ENCODE measurements around the gene RAD52. TPM values are rescaled to one million over a fixed set of nuclear protein-coding genes. Genes with fewer than 3 reads are reported as not detected.
"Not testable (repeated sequence)": the region's sequence is repeated elsewhere in the genome, so short reads cannot be mapped to it uniquely, and the experiment has no call there.

RAD52 gene
- total RNA-seq, 1 experiment from 2014 or later: 16.4 TPM

DNA sequence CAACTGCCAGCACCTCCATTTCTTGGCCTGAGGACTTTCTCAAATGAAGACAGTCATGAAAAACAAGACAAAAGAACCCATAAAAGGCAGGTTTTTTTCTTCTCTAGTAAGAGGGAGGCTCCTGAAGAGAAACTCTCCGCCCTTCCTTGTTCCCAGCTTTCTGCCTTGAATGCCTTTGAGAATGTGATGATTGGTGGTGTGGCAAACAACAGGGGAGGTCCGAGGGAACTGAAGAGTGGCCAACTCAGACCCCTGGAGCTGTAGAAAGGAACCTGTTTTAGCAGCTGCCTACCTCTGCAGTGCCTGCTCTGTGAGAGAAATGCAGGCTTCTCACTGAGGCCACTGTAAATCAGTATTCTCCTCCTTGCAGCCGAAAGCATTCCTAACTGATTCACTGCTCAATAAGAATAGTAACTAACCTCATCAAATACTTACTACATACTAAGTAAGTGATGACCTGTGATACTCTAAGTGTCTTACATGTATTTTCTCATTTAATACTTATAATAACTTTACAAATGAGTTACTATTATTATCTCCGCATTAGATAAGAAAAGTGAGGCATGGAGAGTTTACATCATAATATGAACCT lies 24.9 kb upstream of the RAD52 start:
- in situ Hi-C loops (cut with HindIII; ENCODE audit: low pct_unique_long_range_greater_than_20kb, low sequenced_read_pairs): no loop called here
- DNase-seq (ENCODE audit: low read depth, low spot score): no peak

DNA sequence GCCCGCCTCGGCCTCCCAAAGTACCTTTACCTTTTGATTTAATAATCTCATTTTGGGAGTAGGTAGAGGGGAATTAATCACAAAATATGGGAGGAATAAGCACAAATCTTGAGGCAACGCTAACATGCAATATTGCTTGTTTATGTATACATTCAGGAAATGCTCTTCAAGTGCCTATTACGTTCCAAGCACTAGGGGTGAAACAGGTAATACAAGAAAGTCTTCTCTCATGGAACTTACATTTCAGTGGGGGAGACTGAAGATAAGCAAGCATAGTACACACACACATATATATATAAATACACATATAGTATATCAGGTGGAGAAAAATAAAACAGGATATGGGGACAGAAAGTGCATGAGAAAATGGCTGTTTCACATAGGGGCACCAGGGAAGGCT lies 22.5 kb upstream of the RAD52 start:
- in situ Hi-C loops (cut with HindIII; ENCODE audit: low pct_unique_long_range_greater_than_20kb, low sequenced_read_pairs): no loop called here
- no peak for DNase-seq (ENCODE audit: low read depth, low spot score)

DNA sequence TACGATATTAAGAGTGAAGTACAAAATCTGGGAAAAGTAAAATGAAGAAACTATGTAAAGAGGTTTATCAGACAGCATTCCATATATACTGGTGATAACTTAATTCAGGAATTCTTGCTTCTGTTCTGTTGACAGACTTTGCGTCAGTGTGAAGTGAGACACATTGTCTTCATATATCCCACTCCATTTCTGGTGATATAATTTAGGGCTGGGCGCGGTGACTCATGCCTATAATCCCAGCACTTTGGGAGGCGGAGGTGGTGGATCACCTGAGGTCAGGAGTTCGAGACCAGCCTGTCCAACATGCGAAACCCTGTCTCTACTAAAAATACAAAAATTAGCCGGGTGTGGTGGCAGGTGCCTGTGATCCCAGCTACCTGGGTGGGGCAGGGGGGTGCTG lies 20.3 kb upstream of the RAD52 start:
- no peak for DNase-seq (ENCODE audit: low read depth, low spot score)
- in situ Hi-C loops (cut with HindIII; ENCODE audit: low pct_unique_long_range_greater_than_20kb, low sequenced_read_pairs): no loop called here

DNA sequence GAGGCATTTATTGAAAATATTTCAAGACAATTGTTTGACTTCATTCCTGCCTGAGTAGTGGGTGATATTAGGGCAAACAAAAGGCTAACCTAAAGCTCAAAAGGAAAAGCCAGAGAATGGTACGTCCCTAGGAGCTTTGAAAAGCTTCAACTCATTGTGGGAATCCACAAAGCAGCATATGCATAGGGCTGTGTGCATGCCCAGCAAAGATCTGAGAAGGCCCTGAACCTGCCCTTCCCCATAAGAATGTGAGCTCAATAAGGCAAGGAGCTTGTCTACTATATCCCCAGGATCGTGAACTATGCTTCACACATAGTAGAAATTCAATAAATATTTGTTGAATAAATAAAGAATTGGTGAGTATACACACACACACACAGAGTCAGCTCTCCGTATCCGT lies 19.1 kb upstream of the RAD52 start:
- DNase-seq (ENCODE audit: low read depth, low spot score): no peak
- in situ Hi-C loops (cut with HindIII; ENCODE audit: low pct_unique_long_range_greater_than_20kb, low sequenced_read_pairs): no loop called here

DNA sequence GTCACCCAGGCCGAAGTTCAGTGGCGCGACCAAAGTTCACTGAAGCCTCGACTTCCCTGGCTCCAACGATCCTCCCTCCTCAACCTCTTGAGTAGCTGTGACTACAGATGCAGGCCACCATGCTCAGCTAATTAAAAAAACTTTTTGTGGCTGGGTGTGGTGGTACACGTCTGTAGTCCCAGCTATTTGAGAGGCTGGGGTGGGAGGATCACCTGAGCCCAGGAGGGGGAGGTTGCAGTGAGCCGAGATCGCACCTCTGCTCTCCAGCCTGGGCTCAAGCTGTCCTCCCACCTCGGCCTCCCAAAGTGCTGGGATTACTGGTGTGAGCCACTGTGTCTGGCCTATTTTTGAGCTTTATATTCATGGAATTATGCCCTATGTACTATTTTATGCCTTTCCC lies 18.1 kb upstream of the RAD52 start:
- DNase-seq (ENCODE audit: low read depth, low spot score): no peak
- in situ Hi-C loops (cut with HindIII; ENCODE audit: low pct_unique_long_range_greater_than_20kb, low sequenced_read_pairs): no loop called here

DNA sequence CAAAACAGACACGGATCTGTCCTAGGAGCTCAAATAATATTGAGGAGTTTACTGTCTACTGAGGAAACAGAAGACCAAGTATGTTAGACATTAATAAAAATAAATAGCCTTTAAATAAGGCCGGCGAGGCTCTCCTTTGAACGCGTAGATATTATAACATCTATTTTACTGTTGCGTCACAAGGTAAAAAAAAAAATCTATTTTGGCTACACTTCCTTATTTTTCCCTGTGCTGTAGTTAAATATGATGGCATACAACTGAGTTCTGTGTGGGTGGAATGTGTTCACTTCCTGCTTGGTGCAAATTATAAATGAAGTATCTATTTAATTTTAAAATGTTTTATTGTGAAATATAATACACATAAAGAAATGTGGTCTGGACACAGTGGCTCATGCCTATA lies 17.2 kb upstream of the RAD52 start:
- no peak for DNase-seq (ENCODE audit: low read depth, low spot score)
- in situ Hi-C loops (cut with HindIII; ENCODE audit: low pct_unique_long_range_greater_than_20kb, low sequenced_read_pairs): no loop called here

DNA sequence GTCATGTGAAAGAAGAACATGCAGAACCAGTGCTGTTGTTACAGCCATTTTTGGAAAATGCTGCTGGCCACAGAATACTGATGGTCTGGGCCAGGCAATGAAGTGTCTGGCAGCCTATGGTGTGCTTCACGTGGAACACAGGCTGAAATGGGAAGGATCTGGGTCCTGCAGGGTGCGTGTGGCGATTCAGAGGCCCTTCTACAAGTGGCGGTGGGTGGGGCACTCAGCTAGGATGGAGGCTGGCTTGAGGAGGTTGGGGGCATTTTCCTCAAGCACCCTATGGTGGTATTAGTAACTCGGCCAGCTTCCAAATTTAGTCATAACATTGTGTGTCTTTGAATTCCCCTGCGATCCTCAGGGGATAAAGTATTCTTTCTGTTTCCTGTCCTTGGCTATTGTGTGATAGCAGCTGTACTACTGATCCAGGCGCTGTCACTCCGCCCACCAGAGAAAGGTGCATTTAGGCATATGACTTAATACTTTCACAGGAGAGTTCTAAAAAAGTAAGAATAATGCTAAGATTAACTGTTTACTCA lies 9.2 kb upstream of the RAD52 start:
- no peak for DNase-seq (ENCODE audit: low read depth, low spot score)
- in situ Hi-C loops (cut with HindIII; ENCODE audit: low pct_unique_long_range_greater_than_20kb, low sequenced_read_pairs): no loop called here

DNA sequence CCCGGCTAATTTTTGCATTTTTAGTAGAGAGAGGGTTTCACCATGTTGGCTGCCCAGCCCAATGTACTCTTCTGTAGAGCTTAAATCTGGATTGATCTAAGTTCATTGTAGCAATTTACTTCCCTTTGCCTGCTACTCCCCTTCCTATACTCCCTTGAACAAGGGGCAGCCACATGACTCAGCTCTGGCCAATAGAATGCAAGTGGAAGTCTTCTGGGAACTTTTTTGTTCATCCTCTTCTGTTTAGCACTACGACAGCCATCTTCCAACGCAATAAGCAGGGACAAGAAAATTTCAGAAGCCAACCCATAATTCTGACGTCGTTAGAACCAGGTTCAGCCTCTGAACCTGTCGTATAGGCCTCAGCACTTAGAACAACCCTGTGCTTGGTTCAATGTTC lies 6.4 kb upstream of the RAD52 start:
- no peak for DNase-seq (ENCODE audit: low read depth, low spot score)
- in situ Hi-C loops (cut with HindIII; ENCODE audit: low pct_unique_long_range_greater_than_20kb, low sequenced_read_pairs): no loop called here

DNA sequence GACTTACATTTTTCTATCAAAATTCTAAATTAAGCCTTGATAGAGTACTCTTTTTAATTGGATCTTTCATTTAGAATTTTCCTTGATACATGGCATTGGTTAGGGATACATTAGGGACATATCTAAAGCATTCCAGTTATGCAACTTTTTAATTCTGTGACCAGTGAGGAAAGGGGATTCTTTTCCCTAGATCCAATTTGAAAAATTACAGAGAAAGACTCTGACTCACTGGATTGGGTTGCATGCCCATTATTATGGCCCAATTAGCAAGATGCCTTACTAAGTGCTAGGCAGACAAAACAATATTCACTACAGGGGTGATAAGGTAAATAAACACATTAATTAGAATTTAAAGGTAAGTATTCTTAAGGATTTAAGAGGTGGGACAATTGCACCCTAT lies 5.2 kb upstream of the RAD52 start:
- DNase-seq (ENCODE audit: low read depth, low spot score): no peak
- in situ Hi-C loops (cut with HindIII; ENCODE audit: low pct_unique_long_range_greater_than_20kb, low sequenced_read_pairs): no loop called here

DNA sequence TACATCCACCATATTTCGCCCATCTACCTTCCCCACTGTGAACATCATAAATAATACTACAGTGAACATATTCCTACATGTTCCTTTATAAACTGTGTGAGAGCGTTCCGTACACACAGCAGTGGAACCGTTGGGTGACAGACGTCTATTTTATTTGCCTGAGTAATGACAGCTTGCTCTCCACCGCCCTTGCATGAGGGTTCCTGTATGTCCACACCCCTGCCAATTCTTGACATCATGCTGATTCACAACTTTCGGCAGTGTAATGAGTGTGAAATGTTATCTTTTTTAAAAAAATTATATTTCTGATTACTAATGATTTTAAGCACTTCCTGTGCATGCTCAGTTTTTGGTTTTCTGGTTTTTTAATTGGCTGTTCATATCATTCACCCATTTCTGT lies 4.3 kb upstream of the RAD52 start:
- no peak for DNase-seq (ENCODE audit: low read depth, low spot score)
- in situ Hi-C loops (cut with HindIII; ENCODE audit: low pct_unique_long_range_greater_than_20kb, low sequenced_read_pairs): no loop called here

DNA sequence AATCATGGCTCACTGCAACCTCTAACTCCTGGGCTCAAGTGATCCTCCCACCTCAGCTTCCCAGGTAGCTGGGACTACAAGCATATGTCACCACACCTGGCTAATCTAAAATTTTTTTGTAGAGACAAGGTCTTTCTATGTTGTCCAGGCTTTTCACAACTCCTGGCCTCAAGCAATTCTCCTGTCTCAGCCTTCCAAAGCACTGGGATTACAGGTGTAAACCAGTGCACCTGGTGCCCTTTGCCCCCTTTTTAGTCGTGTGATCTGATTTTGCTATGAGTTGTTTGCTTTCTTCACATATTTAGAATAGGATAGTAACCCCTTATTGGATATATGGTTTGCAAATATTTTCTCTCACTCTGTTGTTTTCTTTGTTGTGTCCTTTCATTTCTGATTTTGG lies 1.7 kb upstream of the RAD52 start:
- DNase-seq (ENCODE audit: low read depth, low spot score): no peak
- in situ Hi-C loops (cut with HindIII; ENCODE audit: low pct_unique_long_range_greater_than_20kb, low sequenced_read_pairs): no loop called here

DNA sequence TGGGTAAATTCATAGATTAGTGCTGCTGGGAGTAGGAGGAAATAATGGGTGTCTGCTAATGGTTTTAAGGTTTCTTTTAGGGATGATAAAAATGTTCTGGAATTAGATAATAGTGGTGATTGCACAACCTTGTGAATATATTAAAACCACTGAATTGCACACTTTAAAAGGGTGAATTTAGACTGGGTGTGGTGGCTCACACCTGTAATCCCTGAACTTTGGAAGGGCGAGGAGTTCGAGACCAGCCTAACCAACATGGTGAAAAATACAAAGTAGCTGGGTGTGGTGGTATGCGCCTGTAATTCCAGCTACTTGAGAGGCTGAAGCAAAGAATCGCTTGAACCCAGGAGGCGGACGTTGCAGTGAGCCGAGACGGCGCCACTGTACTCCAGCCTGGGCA lies 1.3 kb downstream of the RAD52 start:
- DNase-seq (ENCODE audit: low read depth, low spot score): no peak
- in situ Hi-C loops (cut with HindIII; ENCODE audit: low pct_unique_long_range_greater_than_20kb, low sequenced_read_pairs): no loop called here

DNA sequence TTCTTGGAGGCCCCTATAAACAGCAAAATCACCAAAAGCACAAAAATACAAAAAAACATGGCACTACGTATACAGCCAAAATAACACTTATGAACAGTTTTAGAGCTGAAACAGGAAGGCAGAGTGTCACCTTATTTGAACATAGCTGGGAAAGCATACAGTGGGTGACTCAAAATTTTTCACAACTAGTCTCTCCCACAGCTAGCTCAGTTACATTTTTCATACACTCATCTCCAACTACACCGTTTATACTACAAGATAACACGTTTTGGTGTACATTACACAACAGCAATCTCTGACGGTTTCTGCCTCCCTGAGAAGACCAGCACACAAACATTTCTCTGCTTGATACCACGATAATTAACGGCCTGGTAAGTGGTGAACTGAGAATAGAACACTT lies 2.9 kb downstream of the RAD52 start:
- in situ Hi-C loops (cut with HindIII; ENCODE audit: low pct_unique_long_range_greater_than_20kb, low sequenced_read_pairs): no loop called here
- DNase-seq (ENCODE audit: low read depth, low spot score): no peak

DNA sequence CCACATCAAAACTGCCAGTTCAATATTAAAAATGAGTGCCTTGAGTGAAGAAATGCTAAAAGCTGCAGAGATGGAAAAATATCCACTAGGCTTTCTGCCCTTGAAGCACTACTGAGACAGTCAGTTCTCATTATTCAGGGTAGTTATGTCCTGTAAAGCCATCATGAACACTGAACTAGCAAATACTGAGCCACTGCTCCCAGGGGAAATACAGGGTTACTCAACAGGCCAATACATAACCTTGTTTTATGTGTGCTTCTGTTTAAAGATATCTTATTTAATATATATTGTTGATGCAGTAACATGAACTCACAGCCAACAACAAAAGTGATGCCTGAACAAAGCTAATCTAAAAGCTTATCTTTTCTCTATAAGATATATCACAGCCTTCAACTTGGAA lies 3.3 kb downstream of the RAD52 start:
- in situ Hi-C loops (cut with HindIII; ENCODE audit: low pct_unique_long_range_greater_than_20kb, low sequenced_read_pairs): no loop called here

DNA sequence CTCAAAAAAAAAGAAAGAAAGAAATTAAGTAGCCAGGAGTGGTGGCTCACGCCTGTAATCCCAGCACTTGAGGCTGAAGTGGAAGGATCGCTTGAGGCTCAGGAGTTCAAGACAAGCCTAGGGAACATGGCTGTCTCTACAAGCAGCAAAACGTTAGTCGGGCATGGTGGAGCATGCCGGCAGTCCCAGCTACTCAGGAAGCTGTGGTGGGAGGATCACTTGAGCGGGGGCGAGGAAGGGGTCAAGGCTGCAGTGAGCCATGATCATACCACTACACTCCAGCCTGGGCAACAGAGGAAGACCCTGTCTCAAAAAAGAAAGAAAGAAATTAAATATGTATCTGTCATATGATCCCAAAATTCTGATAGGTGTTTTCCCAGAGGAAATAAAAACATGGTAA lies 5.3 kb downstream of the RAD52 start:
- in situ Hi-C loops (cut with HindIII; ENCODE audit: low pct_unique_long_range_greater_than_20kb, low sequenced_read_pairs): no loop called here
- DNase-seq (ENCODE audit: low read depth, low spot score): no peak

More for the DNA sequence above, 3.3 kb downstream of the RAD52 start:
- no peak for DNase-seq (ENCODE audit: low read depth, low spot score)

DNA sequence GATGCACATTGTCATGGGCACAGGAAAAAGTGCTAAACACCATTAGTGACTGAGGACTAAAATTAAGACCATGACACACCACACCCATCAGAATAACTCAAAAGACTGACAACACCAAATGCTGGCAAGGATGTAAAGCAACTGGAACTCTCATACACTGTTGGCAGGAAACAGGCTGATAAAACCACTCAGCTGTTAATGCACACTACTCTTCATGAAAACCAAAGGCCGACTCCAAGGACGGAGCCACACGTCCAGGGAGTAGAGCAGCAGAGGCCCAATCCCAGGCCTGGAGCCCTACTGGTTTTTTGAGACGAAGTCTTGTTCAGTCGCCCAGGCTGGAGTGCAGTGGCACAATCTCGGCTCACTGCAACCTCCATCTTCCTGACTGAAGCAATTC lies 6.4 kb downstream of the RAD52 start:
- in situ Hi-C loops (cut with HindIII; ENCODE audit: low pct_unique_long_range_greater_than_20kb, low sequenced_read_pairs): no loop called here
- no peak for DNase-seq (ENCODE audit: low read depth, low spot score)

DNA sequence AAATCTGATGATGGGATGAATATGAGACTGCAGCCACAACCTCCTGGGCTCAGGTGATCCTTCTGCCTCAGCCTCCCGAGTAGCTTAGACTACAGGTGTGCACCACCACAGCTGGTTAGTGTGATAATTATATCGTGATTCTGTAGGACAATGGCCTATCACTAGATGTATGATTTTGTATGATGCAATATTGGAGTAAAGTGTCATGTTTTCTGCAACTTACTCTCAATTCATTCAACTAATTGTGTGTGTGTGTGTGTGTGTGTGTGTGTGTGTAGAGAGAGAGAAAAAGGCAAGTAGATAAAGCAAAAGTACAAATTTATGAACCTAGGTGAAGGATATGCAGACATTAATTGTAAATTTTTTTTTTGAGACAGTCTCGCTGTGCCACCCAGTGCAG lies 10.7 kb downstream of the RAD52 start:
- in situ Hi-C loops (cut with HindIII; ENCODE audit: low pct_unique_long_range_greater_than_20kb, low sequenced_read_pairs): no loop called here
- DNase-seq (ENCODE audit: low read depth, low spot score): no peak

DNA sequence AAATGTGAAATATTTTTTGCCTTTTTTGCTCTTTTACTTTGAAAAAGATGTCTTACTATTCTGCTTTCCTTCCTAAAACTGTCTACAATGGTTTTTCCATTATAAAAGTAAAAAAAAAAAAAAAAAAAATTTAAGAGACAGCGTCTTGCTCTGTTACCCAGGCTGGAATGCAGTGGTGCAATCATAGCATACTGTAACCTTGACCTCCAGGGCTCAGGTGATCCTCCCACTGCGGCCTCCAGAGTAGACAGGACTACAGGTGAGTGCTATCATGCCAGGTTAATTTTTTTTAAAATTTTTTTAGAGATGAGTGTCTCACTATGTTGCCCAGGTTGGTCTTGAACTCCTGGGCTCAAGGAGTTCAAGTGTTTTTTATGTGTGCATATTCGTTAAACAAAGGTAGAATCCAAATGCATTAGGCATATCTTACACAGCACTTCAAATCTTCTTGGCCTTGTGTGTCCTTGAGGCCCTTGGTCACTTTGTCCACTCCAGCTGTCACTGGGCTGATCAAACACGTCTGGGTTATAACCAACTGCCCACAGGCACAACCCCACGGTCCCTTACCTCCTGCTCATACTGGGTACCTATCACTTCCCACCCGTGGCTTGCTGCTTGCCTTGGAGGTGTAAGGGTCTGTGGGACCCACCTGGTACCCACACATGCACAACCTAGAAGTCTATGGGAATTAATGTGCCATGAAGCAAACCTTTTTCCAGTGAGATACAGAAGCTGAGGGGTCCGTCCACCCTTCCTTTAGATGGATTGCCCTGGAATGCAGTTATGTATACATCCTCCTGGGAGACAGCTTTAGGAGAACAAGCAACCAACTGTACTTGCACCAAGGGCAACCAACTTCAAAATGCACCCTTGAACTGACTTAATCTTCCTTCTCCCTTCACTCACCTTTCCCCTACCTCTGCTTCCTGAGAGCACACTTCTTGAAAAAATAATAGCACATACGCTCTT lies 12.8 kb downstream of the RAD52 start:
- DNase-seq (ENCODE audit: low read depth, low spot score): no peak
- in situ Hi-C loops (cut with HindIII; ENCODE audit: low pct_unique_long_range_greater_than_20kb, low sequenced_read_pairs): no loop called here

DNA sequence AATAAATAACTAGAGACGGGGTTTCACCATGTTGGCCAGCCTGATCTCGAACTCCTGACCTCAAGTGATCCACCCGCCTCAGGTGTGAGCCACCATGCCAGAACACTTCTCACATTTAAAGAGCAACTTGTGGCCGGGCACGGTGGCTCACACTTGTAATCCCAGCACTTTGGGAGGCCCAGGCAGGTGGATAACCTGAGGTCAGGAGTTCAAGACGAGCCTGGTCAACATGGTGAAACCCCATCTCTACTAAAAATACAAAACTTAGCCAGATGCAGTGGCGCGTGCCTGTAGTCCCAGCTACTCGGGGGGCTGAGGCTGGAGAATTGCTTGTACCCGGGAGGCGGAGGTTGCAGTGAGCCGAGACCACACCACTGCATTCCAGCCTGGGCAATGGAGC lies 13.6 kb downstream of the RAD52 start:
- in situ Hi-C loops (cut with HindIII; ENCODE audit: low pct_unique_long_range_greater_than_20kb, low sequenced_read_pairs); DNase-seq (ENCODE audit: low read depth, low spot score): not testable (repeated sequence)
